HG03025 (cell line): ENCODE results near the gene HYLS1.
"Not testable (repeated sequence)": the region's sequence is repeated elsewhere in the genome, so short reads cannot be mapped to it uniquely, and the experiment has no call there.

Experiments
- ATAC-seq: cut with Tn5 transposase; IDR thresholded peaks from one replicate; pipeline ENCODE4 v1.9.1; 2021; ENCODE audit warnings: mild to moderate bottlenecking, moderate library complexity; ENCODE audit not compliant: unreplicated experiment, low FRiP score

The HYLS1 gene

DNA sequence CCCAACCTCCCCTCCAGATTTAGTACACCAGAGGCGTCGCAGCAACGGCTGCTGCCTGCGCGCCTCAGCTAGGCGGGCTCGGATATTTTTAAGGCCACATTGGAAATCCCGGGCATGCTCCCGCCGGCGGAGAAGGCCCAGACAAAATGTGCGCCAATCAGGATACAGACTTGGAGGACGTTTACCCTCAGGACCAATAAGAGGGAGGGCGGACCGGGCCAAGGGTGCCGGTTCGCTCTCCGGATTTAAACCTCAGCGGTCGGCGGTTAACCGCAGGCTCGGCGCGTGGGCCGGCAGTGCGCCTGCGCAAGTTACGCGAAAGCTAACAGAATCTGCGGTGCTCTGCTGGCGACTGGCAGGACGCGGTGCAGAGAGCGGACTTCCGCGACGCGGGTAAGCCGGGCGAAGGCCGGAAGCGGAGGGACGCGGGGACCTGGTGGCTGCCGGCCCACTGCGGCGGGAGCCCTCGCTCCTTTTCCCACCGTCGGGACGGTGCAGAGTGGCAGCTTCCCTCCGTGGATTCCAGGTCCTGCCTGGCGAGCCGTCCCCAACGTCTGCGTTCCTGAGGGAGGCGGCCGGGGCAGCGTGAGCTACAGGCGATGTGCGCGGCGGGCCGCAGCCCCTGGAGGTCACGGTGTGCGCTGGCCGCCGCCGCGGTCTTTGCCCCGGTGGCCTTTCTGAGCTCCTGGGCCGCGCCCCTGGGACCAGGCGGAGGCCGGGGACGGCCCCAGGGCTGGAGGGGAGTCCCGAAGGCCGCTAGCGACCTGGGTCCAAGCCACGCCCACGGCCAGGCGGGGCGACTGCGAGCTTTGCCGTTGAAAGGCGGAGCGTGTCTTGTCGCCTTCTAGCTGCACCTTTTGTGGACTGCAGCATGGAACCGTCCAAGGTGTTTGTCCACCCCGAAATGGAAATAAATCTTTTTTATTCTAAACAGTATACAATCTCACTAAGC is at the start of gene HYLS1:
HYLS1 (plus strand) TSS at position 296 of the 952 bp plus-strand sequence. CDS start 11,701 bp downstream, outside the sequence.
- peak; percentile 93 for ATAC-seq

DNA sequence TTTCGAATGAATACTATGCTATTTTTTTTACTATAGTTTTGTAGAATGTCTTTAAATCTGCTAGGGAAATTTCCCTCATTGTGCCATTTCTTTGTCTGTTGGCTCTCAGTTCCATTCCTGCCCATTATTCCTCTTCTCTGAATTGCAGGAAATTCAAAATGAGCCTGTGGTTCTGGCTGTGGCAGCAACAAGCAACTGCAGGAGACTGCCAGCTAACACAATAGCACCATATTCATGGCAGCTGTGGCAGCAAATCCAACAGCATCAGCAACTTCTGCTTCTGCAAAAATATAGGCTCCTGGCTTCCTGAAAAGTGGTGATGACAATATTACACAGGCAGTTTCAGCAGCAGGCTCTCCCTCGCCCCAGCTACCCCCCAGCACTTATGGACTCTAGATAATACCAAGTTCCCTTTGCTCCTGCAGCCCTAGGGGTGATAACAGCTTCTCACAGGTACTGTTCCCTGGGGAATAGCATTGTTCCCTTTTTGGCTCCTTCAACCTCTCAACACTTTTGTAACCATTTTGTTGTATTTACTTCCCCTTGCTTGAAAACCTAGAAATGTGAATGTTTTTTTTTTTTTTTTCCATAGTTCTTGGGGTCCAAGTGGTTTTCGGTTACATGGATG is 45.0 kb upstream of the HYLS1 start:
- no peak for ATAC-seq

DNA sequence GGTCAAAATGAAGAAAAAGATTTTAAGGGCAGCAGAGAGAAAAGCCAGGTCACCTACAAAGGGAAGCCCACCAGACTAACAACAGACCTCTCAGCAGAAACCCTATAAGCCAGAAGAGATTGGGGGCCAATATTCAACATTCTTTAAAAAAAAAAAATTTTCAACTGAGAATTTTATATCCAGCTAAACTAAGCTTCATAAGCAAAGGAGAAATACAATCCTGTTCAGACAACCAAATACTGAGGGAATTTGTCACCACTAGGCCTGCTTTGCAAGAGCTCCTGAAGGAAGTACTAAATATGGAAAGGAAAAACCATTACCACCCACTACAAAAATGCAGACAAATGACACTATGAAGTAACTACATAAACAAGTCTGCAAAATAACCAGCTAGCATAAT is 41.3 kb upstream of the HYLS1 start:
- ATAC-seq = no peak

GRCh38 chr11:125857670-125858069 is 29.8 kb upstream of the HYLS1 start:
- not testable (repeated sequence) for ATAC-seq

DNA sequence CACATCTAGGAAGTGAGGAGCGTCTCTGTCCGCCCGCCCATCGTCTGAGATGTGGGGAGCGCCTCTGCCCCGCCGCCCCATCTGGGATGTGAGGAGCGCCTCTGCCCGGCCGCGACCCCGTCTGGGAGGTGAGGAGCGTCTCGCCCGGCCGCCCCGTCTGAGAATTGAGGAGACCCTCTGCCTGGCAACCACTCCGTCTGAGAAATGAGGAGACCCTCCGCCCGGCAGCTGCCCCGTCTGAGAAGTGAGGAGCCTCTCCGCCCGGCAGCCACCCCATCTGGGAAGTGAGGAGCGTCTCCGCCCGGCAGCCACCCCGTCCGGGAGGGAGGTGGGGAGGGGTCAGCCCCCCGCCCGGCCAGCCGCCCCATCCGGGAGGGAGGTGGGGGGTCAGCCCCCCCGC is 24.7 kb upstream of the HYLS1 start:
- not testable (repeated sequence) for ATAC-seq

GRCh38 chr11:125865354-125865753 is 22.1 kb upstream of the HYLS1 start:
- ATAC-seq = not testable (repeated sequence)

DNA sequence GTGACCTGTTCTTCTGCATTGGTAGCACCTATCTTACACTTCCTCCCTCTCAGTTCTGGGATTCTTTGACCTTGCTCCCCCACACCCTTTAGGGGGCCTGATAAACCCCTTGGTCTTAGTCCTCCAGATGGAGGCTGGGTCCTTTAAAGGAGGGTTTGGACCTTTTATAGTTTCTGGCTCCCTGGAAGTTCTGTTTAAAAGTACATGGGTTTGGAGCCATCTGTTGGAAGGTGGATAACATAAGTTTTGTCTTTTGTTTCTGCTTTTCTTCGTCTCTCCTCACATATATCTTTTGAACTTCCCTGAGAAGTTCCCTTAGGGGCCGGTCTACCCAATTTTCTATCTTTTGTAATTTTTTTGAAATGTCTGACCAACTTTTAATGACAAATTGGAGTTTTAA is 17.9 kb upstream of the HYLS1 start:
- no peak for ATAC-seq

DNA sequence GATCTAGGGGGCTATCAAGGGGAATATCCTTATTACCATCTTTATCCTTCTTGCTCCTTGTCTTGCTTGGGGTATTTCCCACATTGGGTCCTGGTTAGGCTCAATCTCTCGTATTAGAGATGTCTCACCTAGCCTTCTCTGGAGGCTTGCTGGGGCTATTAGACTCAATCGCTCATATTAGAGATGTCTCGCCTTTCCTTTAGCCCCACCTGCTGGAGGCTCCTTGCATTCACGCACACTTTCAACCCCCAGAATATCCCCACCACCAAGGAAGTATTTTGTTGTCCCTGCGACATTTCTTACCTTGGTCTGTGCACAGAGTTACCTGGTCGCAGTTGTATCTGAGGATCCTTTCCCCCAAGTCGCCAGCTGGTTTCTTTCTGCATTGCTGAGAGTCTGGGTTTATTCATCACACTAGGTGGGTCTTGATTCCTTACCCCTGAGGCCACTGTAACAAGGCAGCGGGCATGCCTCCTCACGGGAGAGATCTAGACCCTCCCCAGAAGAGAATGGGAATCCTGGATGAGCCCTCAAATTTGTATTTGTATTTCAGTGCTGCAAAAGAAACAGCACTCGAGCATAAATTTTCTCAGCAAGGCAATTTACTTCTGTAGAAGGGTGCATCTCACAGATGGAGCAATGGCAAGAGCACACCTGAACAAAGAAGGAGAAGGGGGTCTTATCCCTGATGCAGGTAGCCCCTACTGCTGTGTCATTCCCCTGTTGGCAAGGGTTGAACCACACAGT is 15.9 kb upstream of the HYLS1 start:
- ATAC-seq = no peak

DNA sequence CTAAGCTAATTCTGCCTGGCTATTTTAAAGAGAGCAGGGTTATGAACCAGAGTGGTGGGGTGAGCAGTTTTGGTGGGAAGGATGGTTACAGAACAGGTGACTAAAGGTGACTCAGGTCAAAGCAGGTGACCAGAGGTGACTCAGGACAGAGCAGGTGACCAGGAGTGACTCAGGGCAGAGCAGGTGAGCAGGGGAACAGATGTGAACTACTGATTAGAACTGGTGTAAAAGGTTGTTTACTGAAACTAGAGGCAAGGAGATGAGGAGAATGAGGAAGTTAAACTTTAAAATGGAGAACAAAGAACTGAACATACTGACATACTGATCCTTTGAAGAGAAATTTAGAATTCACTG is 15.4 kb upstream of the HYLS1 start:
- ATAC-seq = no peak

- ATAC-seq = no peak
These were observed 13.4 kb upstream of the HYLS1 start for GRCh38 chr11:125873881-125874555.

DNA sequence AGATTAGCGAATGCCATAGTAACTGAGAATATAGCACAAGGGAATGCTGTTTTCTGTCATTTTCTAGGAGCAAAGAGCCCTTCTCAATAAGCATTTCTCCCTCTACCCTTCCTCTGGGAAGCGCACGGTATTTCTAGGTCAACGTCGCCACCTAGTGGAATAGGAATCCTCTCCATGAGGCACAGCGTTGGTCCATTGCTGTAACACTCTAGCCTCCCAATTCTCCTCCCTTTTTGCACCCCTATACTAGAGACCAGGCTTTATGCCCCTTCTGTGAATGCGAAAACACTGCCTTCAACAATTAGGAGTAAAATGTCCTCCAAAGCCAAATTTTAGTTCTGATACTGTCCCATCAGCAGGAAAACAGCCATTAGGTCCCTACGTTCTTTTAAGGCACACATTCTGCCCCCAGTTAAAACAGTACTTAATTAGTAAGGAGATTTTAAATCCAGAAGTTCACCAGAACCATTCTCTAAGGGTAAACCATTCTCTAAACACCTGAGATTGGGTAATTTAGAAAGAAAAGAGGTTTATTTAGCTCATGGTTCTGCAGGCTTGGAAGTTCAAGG is 12.8 kb upstream of the HYLS1 start:
- ATAC-seq = no peak

DNA sequence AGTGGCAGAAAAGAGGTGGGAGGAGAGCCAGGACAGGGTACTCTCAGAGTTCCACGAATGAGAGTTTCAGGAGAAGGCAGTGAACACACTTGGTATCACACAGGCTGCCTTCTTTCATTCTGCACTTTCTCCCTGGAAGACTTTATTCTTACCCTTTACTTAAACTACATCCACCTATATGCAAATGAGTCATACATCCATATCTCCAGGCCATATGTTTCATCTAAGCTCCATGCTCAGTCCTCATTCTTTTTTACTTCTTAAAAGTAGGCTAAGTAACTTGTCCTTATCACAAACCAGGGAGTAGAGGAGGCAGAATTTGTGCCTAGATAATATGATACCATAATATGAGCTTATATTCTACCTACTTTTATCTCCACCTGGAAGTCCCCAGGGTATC is 6.2 kb upstream of the HYLS1 start:
- ATAC-seq = no peak

DNA sequence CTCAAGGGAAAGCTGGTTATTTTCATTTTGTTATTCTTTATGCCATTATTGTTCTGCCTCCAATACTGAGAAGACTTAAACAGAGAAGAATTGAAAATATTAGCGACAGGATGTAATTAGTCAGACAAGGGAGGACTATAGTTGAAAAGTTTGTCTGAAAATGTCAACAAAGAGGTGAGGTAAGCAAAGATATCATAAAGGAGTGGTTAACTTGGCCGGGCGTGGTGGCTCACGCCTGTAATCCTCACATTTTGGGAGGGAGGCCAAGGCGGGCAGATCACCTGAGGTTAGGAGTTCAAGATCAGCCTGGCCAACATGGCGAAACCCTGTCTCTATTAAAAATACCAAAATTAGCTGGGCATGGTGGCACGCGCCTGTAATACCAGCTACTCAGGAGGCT is 4.1 kb upstream of the HYLS1 start:
- ATAC-seq = no peak

GRCh38 chr11:125886997-125887372 is 483 bp upstream of the HYLS1 start:
- peak; percentile 29 for ATAC-seq

- no peak for ATAC-seq
These were observed 3.1 kb downstream of the HYLS1 start for GRCh38 chr11:125890447-125891100.

DNA sequence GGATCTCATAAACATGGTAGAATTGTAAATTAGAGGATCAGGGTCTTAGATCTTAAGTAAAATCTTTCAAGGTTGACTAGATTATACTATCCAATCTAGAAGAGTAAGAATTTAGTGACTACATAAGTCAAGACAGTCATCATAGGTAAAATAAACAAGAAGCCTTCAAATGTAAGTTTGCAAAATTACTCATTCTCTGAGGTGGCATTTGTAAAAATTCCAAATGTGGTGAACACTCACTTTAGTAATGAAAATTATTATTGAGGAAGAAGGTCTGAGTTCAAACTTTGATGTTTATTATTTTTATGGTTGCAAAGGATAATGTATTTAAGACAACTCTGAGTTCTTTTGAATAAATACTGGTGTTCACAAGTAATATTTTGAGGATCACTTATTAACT is 4.6 kb downstream of the HYLS1 start:
- ATAC-seq = no peak

DNA sequence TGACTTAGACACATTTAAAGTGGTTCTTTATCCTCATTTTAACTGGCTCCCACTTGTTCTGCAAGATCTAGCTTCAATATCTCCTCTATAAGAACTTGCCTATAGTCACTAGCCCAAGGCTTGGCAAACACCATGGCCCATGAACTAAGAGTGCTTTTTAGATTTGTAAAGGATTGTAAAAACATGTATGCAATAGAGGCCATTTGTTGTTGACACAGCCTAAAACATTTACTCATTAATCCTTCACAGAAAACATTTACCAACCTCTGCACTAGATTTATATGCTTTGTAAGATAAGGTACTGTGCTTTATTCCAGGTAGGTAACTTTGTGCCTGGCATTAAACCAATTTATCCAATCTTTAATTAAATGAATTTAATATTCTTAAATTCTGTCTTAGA is 5.5 kb downstream of the HYLS1 start:
- no peak for ATAC-seq

GRCh38 chr11:125901872-125902271 is 14.4 kb downstream of the HYLS1 start:
- ATAC-seq = no peak

GRCh38 chr11:125902277-125902926 is 14.9 kb downstream of the HYLS1 start:
- ATAC-seq = no peak
